Lower lobe of right lung (tissue), 2 donors: ENCODE measurements around the gene RNF215. TPM values are rescaled to one million over a fixed set of nuclear protein-coding genes. Genes with fewer than 3 reads are reported as not detected.

Experiments used
- ATAC-seq, 2 donors: fragments of 200-7000 bp; cut with Tn5 transposase; one replicate each; pipeline ENCODE4 v1.9.1; 2020 to 2022; ENCODE audit warnings: mild to moderate bottlenecking in 2 of 2, moderate library complexity in 2 of 2
- DNase-seq: peaks from one replicate; pipeline ENCODE4 v3.0.0-alpha.2; 2020
- H3K27ac ChIP-seq: fragments of 200-600 bp; one replicate; pipeline ENCODE4 v1.8.0; 2022
- H3K27me3 ChIP-seq: fragments of 200-600 bp; one replicate; pipeline ENCODE4 v1.8.0; 2022; ENCODE audit warnings: low read depth
- H3K36me3 ChIP-seq: fragments of 200-600 bp; one replicate; pipeline ENCODE4 v1.8.0; 2022; ENCODE audit warnings: mild to moderate bottlenecking
- H3K4me1 ChIP-seq: fragments of 200-600 bp; one replicate; pipeline ENCODE4 v1.8.0; 2022
- H3K4me3 ChIP-seq: fragments of 200-600 bp; one replicate; pipeline ENCODE4 v1.8.0; 2022; ENCODE audit warnings: mild to moderate bottlenecking
- H3K9me3 ChIP-seq: fragments of 200-600 bp; one replicate; pipeline ENCODE4 v1.8.0; 2022
- CTCF ChIP-seq: fragments of 200-600 bp; IDR thresholded peaks from one replicate; pipeline ENCODE4 v1.8.0; 2022; ENCODE audit warnings: antibody characterized with exemption, mild to moderate bottlenecking
- intact Hi-C: fragments of 100-400 bp; cut with DNase I; formaldehyde crosslinking; loops from one replicate; pipeline ENCODE4 v1.11.0; 2022
- total RNA-seq: library from RNA; stranded (reverse); fragmentation: NEBNext Ultra II Directional; extraction: Animal tissue kit (Norgen Biotek cat#: 25700); gene quantifications from one replicate; pipeline ENCODE4 v1.2.1, GENCODE V29; 2021
- donor health status: DM: no; HTN: yes; CAD: no; lungs with severe emphysema.

RNF215 gene
- total RNA-seq, 1 donor from 2014 or later = 13.6 TPM

GRCh38 chr22:30385942-30386341, 1.3 kb downstream of the RNF215 start:
- Histone ChIP-seq H3K9me3 (no peaks in the 10 kb centered on the region), H3K4me3 (peak overlapping the region; percentile 61), H3K36me3 (peaks cover 14% of the 10 kb centered on the region), H3K27me3 (no peaks in the 10 kb centered on the region), H3K4me1 (peaks cover 15% of the 10 kb centered on the region), H3K27ac (no peak overlapping the region)
- intact Hi-C loops = loop anchor here (10.0 kb wide), 1 partner anchor 101 kb away; the partner anchor contains the start of gene CASTOR1
- DNase-seq (no peak), ATAC-seq (no peak)
- no peak for TF ChIP-seq CTCF

- no peak for DNase-seq
- peaks cover 15% of the 10 kb centered on the region for H3K4me1 ChIP-seq
- intact Hi-C loops = loop anchor here (10.0 kb wide), 1 partner anchor 98 kb away; the partner anchor contains the start of gene CASTOR1
- TF ChIP-seq CTCF = no peak
- no peaks in the 10 kb centered on the region for H3K27me3 ChIP-seq
- no peaks in the 10 kb centered on the region for H3K9me3 ChIP-seq
- H3K36me3 ChIP-seq = peaks cover 25% of the 10 kb centered on the region
- no peak overlapping the region for H3K4me3 ChIP-seq
- H3K27ac ChIP-seq = no peak overlapping the region
- ATAC-seq = no peak
These were observed 4.2 kb downstream of the RNF215 start for GRCh38 chr22:30383061-30383460.

GRCh38 chr22:30382340-30382739, 4.9 kb downstream of the RNF215 start:
- TF ChIP-seq CTCF = no peak
- Histone ChIP-seq H3K36me3 (peaks cover 25% of the 10 kb centered on the region), H3K9me3 (no peaks in the 10 kb centered on the region), H3K4me1 (peaks cover 11% of the 10 kb centered on the region), H3K27me3 (no peaks in the 10 kb centered on the region), H3K27ac (no peak overlapping the region), H3K4me3 (no peak overlapping the region)
- DNase-seq = no peak
- ATAC-seq = no peak
- intact Hi-C loops = loop anchor here (10.0 kb wide), 1 partner anchor 98 kb away; the partner anchor contains the start of gene CASTOR1

DNA sequence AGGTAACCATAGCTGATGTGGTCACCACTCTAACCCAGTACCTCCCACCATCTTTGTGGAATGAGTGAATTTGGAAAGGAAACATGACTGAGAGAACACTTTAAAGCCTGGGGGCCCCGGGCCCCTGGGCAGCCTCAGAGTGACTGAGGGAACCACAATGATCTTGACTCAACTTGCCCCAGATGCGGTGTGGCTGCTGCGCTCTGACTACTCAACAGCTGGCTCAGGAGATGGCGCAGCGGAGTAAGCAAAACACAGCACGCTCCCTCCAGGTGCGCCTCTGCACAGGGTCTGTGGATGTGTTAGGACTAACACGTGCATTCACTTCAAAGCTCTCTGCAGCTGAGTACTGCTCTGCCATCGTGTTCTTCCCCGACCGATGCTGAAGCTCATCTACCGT, 5.9 kb downstream of the RNF215 start:
- peaks cover 25% of the 10 kb centered on the region for H3K36me3 ChIP-seq
- H3K27ac ChIP-seq = no peak overlapping the region
- intact Hi-C loops = loop anchor here (10.0 kb wide), 1 partner anchor 96 kb away; the partner anchor contains the start of gene CASTOR1
- no peak overlapping the region for H3K4me3 ChIP-seq
- TF ChIP-seq CTCF = no peak
- H3K27me3 ChIP-seq = no peaks in the 10 kb centered on the region
- H3K4me1 ChIP-seq = peaks cover 5% of the 10 kb centered on the region
- DNase-seq = no peak
- ATAC-seq = no peak
- no peaks in the 10 kb centered on the region for H3K9me3 ChIP-seq

DNA sequence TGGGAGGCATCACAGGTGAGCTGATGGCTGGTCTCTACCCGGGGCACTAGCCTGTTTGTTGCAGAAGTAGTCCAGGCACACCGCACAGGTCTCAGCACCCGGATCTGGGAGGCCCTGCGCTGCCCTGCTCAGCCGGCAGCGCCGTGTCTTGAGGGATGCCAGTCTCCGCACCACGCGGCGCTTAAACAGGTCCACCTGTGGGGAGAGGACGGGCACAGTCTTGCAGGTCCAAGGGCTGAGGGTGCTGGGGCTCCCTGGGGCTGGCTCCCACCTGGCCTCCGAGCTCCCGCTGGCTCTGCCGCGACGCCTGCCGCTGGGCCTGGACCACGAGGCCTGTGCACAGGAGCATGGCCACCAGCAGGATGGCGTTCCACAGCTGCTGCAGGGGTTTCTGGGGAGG, 7.2 kb downstream of the RNF215 start:
- no peak for TF ChIP-seq CTCF
- no peak for ATAC-seq
- intact Hi-C loops = loop anchor here (10.0 kb wide), 1 partner anchor 95 kb away; the partner anchor contains the start of gene CASTOR1
- Histone ChIP-seq H3K4me3 (no peak overlapping the region), H3K4me1 (no peaks in the 10 kb centered on the region), H3K9me3 (no peaks in the 10 kb centered on the region), H3K27ac (no peak overlapping the region), H3K36me3 (peaks cover 25% of the 10 kb centered on the region), H3K27me3 (no peaks in the 10 kb centered on the region)
- DNase-seq = no peak
